ENCODE data around the gene TCF7L2.

DNA sequence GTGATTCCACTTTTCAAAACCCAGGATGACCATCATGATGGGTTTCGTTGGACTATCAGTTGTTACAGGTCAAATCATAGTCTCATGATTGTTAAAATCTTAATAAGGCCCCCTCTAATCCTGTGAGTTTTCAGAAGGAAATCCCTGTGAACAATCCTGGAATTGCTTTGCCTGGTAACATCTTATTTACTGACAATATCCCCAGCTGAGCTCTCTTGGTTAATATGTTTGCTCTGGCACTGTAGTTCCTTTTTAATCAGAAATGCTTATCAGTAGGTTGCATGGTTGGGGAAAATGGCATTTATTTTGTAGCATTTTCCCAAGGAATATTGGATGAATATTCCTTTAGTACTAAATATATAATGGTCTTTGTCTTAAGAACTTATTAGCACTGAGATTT is 163.9 kb downstream of the TCF7L2 start:
- TF ChIP-seq, protein P1, sequence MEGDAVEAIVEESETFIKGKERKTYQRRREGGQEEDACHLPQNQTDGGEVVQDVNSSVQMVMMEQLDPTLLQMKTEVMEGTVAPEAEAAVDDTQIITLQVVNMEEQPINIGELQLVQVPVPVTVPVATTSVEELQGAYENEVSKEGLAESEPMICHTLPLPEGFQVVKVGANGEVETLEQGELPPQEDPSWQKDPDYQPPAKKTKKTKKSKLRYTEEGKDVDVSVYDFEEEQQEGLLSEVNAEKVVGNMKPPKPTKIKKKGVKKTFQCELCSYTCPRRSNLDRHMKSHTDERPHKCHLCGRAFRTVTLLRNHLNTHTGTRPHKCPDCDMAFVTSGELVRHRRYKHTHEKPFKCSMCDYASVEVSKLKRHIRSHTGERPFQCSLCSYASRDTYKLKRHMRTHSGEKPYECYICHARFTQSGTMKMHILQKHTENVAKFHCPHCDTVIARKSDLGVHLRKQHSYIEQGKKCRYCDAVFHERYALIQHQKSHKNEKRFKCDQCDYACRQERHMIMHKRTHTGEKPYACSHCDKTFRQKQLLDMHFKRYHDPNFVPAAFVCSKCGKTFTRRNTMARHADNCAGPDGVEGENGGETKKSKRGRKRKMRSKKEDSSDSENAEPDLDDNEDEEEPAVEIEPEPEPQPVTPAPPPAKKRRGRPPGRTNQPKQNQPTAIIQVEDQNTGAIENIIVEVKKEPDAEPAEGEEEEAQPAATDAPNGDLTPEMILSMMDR (conservative IDR thresholded peaks at IDR 0.05; ENCODE audit: low read depth, low read length): no peak
- no peak for TF ChIP-seq EZH2phosphoT487 (IDR thresholded peaks at IDR 0.05; ENCODE audit: borderline replicate concordance, low read length)

All from PC-3 (cell line).